OCI-LY7 (cell line): ENCODE results near the gene LIMK2.

Experiments
- CTCF ChIP-seq: fragments of 200-600 bp; sonication (generic); conservative IDR thresholded peaks from 2 replicates; pipeline ENCODE4 v1.5.1; 2014; ENCODE audit warnings: mild to moderate bottlenecking, antibody characterized with exemption, low read length, moderate library complexity, mixed read lengths
- EZH2phosphoT487 ChIP-seq: fragments of 200-600 bp; sonication (generic); IDR thresholded peaks from 2 replicates; pipeline ENCODE4 v1.6.1; 2018; ENCODE audit warnings: low read depth, borderline replicate concordance, mild to moderate bottlenecking, mixed run types, antibody characterized with exemption, low read length, moderate library complexity, mixed read lengths

- no peak for TF ChIP-seq CTCF
- TF ChIP-seq EZH2phosphoT487, result no peak
Measured at GRCh38 chr22:31211482-31211861, 626 bp upstream of the LIMK2 start.
